RCC 7860 (cell line): ENCODE results near the gene ZFP28.

Source experiments
- DNase-seq: peaks from one replicate; pipeline ENCODE4 v3.0.0-alpha.2; 2015; ENCODE audit warnings: low spot score
- FAIRE-seq: peaks from 2 replicates; lab custom pipeline; 2012; peaks lifted over from hg19 to GRCh38; lab: Jason Lieb, UNC

The ZFP28 gene

DNA sequence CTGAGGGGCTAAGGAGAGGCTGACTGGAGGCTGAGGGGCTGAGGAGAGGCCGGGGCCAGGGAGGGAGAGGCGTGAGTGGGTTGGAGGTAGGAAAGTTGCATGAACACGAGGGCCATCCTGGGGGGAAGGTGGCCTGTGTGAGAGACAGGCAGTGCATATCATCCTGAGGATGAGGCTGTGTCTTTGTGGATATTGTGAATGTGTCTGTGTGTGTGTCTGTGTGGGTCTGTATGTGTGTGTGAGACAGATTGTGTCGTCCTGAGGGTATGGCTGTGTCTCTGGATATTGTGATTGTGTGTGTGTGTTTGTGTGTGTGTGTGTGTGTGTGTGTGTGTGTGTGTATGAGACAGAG is 56.8 kb downstream of the ZFP28 start:
- DNase-seq (no peak), FAIRE-seq (no peak)

GRCh38 chr19:56596676-56597075 is 57.9 kb downstream of the ZFP28 start:
- DNase-seq (no peak), FAIRE-seq (no peak)

DNA sequence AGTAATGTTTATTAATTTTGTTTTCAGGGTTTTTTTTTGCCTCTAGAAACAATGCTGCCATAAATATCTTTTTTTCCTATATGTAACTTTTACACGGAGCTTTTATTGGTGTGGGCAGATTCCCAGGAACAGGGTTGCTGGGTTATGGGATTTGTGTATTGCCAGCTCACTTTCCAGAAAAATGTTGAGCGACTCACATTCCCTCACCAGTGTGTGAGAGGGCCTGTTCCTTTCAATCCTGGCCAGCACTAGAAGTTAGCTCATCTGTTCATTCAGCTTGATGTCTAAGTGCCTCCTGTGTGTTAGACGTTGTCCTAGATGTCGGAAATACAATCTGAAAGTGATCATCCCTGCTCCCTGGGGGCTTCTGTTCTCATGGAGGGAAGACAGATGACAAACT is 58.9 kb downstream of the ZFP28 start:
- no peak for FAIRE-seq
- no peak for DNase-seq

DNA sequence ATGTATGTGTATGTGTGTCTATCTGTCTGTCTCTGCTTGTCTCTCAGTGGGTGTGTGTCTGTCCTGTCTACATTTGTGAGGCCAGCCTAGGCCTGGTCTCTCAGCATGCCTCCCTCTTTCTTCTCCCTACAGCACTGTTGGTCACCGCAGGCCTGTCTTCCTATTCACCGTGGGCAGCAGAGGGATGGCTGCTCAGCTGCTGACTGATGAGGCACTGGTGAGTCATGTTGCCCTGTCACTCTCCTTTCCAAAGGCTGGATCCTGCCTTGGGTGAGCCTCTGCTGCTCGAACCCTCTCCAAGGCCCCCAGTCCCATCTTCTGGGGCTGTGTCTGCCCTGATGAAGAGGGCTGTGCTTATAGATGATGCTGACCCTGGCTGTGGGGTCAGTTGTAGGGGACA is 62.6 kb downstream of the ZFP28 start:
- FAIRE-seq (no peak), DNase-seq (peak; percentile 31)

GRCh38 chr19:56603829-56604228 is 65.1 kb downstream of the ZFP28 start:
- no peak for FAIRE-seq
- DNase-seq: no peak
